ENCODE measurements around the gene PIEZO2. TPM values are rescaled to one million over a fixed set of nuclear protein-coding genes. Genes with fewer than 3 reads are reported as not detected.

Gene PIEZO2
- total RNA-seq, 1 experiment from 2014 or later, result 0.11 TPM

DNA sequence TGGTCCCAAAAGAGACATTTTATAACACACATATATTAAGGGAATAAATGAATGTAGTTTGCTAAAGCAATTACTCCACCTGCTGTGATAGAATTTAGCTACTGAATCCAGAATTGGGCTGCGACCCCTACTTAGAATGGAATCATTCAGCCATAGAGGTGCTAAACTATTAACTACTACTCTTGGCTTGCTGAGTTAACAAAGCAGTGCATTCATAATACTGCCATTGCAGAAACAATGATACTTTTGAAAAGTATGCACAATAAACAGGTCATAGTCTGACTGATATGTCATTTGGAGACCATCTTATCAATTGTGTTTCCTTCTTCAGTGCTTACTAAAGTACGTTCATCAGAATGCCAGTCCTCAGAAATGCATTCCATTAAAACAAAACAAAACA lies 273.6 kb downstream of the PIEZO2 start:
- Histone ChIP-seq H3K4me1 (no peaks in the 10 kb centered on the region), H3K4me3 (ENCODE audit: low read depth, low read length) (no peak overlapping the region), H3K27me3 (replicated peaks; ENCODE audit: control insufficient read depth, insufficient read depth, low read length) (no peaks in the 10 kb centered on the region), H3K36me3 (ENCODE audit: control insufficient read depth, insufficient read depth, low read length) (no peaks in the 10 kb centered on the region), H3K9me3 (no peaks in the 10 kb centered on the region)
- TF ChIP-seq CTCF (IDR thresholded peaks at IDR 0.05; ENCODE audit: insufficient read depth in 1 of 2, low read depth in 1 of 2, low read length in 1 of 2, severe bottlenecking in 1 of 2, unreplicated experiment in 1 of 2), result no peak
- H3K4me1 Mint-ChIP-seq (ENCODE audit: low read depth, unreplicated experiment), result no peaks in the 10 kb centered on the region
- no TSS peak for BruUV-seq (replicated peaks)
- no peak overlapping the region for H3K27ac Mint-ChIP-seq (ENCODE audit: unreplicated experiment)
- no peak for DNase-seq
- intact Hi-C loops (cut with micrococcal nuclease; ENCODE audit: unreplicated experiment), result no loop called here
- no peak overlapping the region for H3K4me3 Mint-ChIP-seq (ENCODE audit: unreplicated experiment)
- CTCF ChIA-PET, result no interaction called here
- POLR2A ChIA-PET, result no interaction called here
- no peaks in the 10 kb centered on the region for H3K9me3 Mint-ChIP-seq (ENCODE audit: unreplicated experiment)
- no peaks in the 10 kb centered on the region for H3K27me3 Mint-ChIP-seq (ENCODE audit: insufficient read depth, unreplicated experiment)
- H3K36me3 Mint-ChIP-seq (ENCODE audit: insufficient read depth, unreplicated experiment), result no peaks in the 10 kb centered on the region

DNA sequence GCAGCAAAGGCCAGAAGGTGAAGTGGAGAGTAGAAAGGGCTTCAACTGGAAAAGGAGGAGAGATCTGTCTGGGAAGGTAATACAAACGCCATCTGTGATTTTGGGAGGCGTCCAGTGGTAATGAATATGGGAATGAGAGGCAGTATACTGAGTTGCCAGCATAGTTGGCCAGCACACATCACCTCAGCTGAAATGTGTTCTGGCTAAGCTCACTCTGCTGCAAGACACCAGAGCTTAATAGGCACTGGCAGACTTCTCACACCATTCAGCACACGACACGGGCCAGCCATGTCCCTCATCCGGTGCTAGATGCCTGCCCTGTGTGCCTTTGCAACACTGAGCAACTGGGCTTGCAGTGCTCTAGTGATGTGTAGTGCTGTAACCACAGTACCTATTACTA lies 277.1 kb downstream of the PIEZO2 start:
- H3K27me3 Mint-ChIP-seq (ENCODE audit: insufficient read depth, unreplicated experiment), result no peaks in the 10 kb centered on the region

DNA sequence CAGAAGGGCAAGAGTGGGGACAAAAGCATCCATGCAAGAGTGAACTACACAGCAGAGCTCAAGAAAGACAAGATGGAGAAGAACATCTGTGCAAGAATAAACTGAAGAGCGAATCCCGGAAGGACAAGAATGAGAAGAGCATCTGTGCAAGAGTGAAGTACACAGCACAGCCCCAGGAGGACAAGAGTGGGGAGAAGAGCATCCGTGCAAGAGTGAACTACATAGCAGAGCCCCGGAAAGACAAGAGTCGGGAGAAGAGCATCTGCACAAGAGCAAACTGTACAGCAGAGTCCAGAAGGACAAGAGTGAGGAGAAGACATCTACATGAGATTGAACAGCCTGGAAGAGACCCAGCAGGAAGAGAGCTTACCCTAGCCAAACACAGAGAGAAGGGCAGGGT lies 284.6 kb downstream of the PIEZO2 start:
- Mint-ChIP-seq H3K4me3 (ENCODE audit: unreplicated experiment) (no peak overlapping the region), H3K27me3 (ENCODE audit: insufficient read depth, unreplicated experiment) (peaks cover 5% of the 10 kb centered on the region), H3K36me3 (ENCODE audit: insufficient read depth, unreplicated experiment) (no peaks in the 10 kb centered on the region), H3K9me3 (ENCODE audit: unreplicated experiment) (peaks cover 12% of the 10 kb centered on the region), H3K4me1 (ENCODE audit: low read depth, unreplicated experiment) (no peaks in the 10 kb centered on the region), H3K27ac (ENCODE audit: unreplicated experiment) (no peak overlapping the region)
- no peaks in the 10 kb centered on the region for H3K36me3 ChIP-seq (ENCODE audit: control insufficient read depth, insufficient read depth, low read length)
- no peak overlapping the region for H3K4me3 ChIP-seq (ENCODE audit: low read depth, low read length)
- no TSS peak for BruUV-seq (replicated peaks)
- ChIA-PET POLR2A (no interaction called here), CTCF (no interaction called here)
- DNase-seq, result no peak
- H3K9me3 ChIP-seq, result no peaks in the 10 kb centered on the region
- no peaks in the 10 kb centered on the region for H3K4me1 ChIP-seq
- no peak for TF ChIP-seq CTCF (IDR thresholded peaks at IDR 0.05; ENCODE audit: insufficient read depth in 1 of 2, low read depth in 1 of 2, low read length in 1 of 2, severe bottlenecking in 1 of 2, unreplicated experiment in 1 of 2)
- no peaks in the 10 kb centered on the region for H3K27me3 ChIP-seq (replicated peaks; ENCODE audit: control insufficient read depth, insufficient read depth, low read length)
- intact Hi-C loops (cut with micrococcal nuclease; ENCODE audit: unreplicated experiment), result no loop called here

More for the DNA sequence above, 277.1 kb downstream of the PIEZO2 start:
- intact Hi-C loops (cut with micrococcal nuclease; ENCODE audit: unreplicated experiment), result no loop called here
- no peak overlapping the region for H3K4me3 Mint-ChIP-seq (ENCODE audit: unreplicated experiment)
- no peaks in the 10 kb centered on the region for H3K4me1 Mint-ChIP-seq (ENCODE audit: low read depth, unreplicated experiment)
- no peaks in the 10 kb centered on the region for H3K9me3 Mint-ChIP-seq (ENCODE audit: unreplicated experiment)
- Histone ChIP-seq H3K27me3 (replicated peaks; ENCODE audit: control insufficient read depth, insufficient read depth, low read length) (no peaks in the 10 kb centered on the region), H3K4me3 (ENCODE audit: low read depth, low read length) (no peak overlapping the region), H3K4me1 (no peaks in the 10 kb centered on the region), H3K36me3 (ENCODE audit: control insufficient read depth, insufficient read depth, low read length) (no peaks in the 10 kb centered on the region), H3K9me3 (no peaks in the 10 kb centered on the region)
- H3K36me3 Mint-ChIP-seq (ENCODE audit: insufficient read depth, unreplicated experiment), result no peaks in the 10 kb centered on the region
- CTCF ChIA-PET, result no interaction called here
- BruUV-seq (replicated peaks), result no TSS peak
- no peak for DNase-seq
- no peak for TF ChIP-seq CTCF (IDR thresholded peaks at IDR 0.05; ENCODE audit: insufficient read depth in 1 of 2, low read depth in 1 of 2, low read length in 1 of 2, severe bottlenecking in 1 of 2, unreplicated experiment in 1 of 2)
- H3K27ac Mint-ChIP-seq (ENCODE audit: unreplicated experiment), result no peak overlapping the region
- POLR2A ChIA-PET, result no interaction called here
